ENCODE results near the gene ARF1. TPM values are rescaled to one million over a fixed set of nuclear protein-coding genes. Genes with fewer than 3 reads are reported as not detected.

The ARF1 gene
- total and polyA plus RNA-seq, 2 donors (not counting 1 experiment from before 2014, with no cell fraction given): 193 to 389 TPM

GRCh38 chr1:228075801-228076271 is 6.7 kb upstream of the ARF1 start:
- H3K4me1 ChIP-seq (ENCODE audit: control insufficient read depth in 2 of 2, insufficient read depth in 2 of 2, low read length in 2 of 2): no peaks in the 10 kb centered on the region
- H2AFZ ChIP-seq (ENCODE audit: insufficient read depth, low read depth, low read length, poor library complexity, severe bottlenecking): no peak overlapping the region
- H3K9me3 ChIP-seq (ENCODE audit: control extremely low read depth in 1 of 3, control insufficient read depth in 2 of 3, insufficient read depth in 1 of 3, low read length in 2 of 3): no peaks in the 10 kb centered on the region
- no peak overlapping the region for H3K27ac ChIP-seq (ENCODE audit: low read length in 2 of 2)
- H3K36me3 ChIP-seq (replicated peaks in 1 of 2; ENCODE audit: control extremely low read depth in 1 of 2, control insufficient read depth in 1 of 2, extremely low read depth in 1 of 2, insufficient read depth in 2 of 2, low read length in 1 of 2): no peaks in the 10 kb centered on the region
- H3K9ac ChIP-seq (ENCODE audit: low read length): no peak overlapping the region
- Mint-ChIP-seq H3K4me3 (no peak overlapping the region), H3K27me3 (no peaks in the 10 kb centered on the region), H3K4me1 (peaks cover 8% of the 10 kb centered on the region), H3K9me3 (ENCODE audit: insufficient read depth) (no peaks in the 10 kb centered on the region), H3K27ac (no peak overlapping the region)
- DNase-seq (no peak), ATAC-seq (ENCODE audit: low read depth) (no peak)
- no peaks in the 10 kb centered on the region for H3K27me3 ChIP-seq (replicated peaks in 1 of 4; ENCODE audit: control extremely low read depth in 1 of 4, control insufficient read depth in 3 of 4, insufficient read depth in 4 of 4, low read length in 3 of 4)
- ChIA-PET CTCF (no interaction called here), POLR2A (no interaction called here)
- intact Hi-C loops (cut with micrococcal nuclease): no loop called here
- H4K20me1 ChIP-seq (ENCODE audit: control insufficient read depth, insufficient read depth, low read length, poor library complexity, severe bottlenecking): peaks cover 12% of the 10 kb centered on the region
- no peak for TF ChIP-seq EZH2 (IDR thresholded peaks at IDR 0.05; ENCODE audit: borderline replicate concordance, insufficient read depth, low read depth, low read length, poor library complexity, severe bottlenecking)
- TF ChIP-seq, protein P1, sequence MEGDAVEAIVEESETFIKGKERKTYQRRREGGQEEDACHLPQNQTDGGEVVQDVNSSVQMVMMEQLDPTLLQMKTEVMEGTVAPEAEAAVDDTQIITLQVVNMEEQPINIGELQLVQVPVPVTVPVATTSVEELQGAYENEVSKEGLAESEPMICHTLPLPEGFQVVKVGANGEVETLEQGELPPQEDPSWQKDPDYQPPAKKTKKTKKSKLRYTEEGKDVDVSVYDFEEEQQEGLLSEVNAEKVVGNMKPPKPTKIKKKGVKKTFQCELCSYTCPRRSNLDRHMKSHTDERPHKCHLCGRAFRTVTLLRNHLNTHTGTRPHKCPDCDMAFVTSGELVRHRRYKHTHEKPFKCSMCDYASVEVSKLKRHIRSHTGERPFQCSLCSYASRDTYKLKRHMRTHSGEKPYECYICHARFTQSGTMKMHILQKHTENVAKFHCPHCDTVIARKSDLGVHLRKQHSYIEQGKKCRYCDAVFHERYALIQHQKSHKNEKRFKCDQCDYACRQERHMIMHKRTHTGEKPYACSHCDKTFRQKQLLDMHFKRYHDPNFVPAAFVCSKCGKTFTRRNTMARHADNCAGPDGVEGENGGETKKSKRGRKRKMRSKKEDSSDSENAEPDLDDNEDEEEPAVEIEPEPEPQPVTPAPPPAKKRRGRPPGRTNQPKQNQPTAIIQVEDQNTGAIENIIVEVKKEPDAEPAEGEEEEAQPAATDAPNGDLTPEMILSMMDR (IDR thresholded peaks at IDR 0.05): no peak
- 81% methylated on average over 8 of the region's 9 CpGs for WGBS (ENCODE audit: insufficient coverage)
- H3K4me3 ChIP-seq (ENCODE audit: control extremely low read depth in 1 of 5, extremely low read depth in 1 of 5, insufficient read depth in 1 of 5, low read depth in 2 of 5, low read length in 4 of 5): no peak overlapping the region
- peaks cover 12% of the 10 kb centered on the region for H3K79me2 ChIP-seq (ENCODE audit: control insufficient read depth, insufficient read depth, low read length)
- no peak overlapping the region for H3K4me2 ChIP-seq (replicated peaks; ENCODE audit: low read depth, low read length, poor library complexity, severe bottlenecking)

- Mint-ChIP-seq H3K27me3 (no peaks in the 10 kb centered on the region), H3K27ac (no peak overlapping the region), H3K9me3 (ENCODE audit: insufficient read depth) (no peaks in the 10 kb centered on the region), H3K4me3 (no peak overlapping the region), H3K4me1 (peaks cover 11% of the 10 kb centered on the region)
- ChIA-PET CTCF (no interaction called here), POLR2A (no interaction called here)
- WGBS (ENCODE audit: insufficient coverage): 88% methylated on average over 7 of the region's 9 CpGs
- H3K4me3 ChIP-seq (ENCODE audit: control extremely low read depth in 1 of 5, extremely low read depth in 1 of 5, insufficient read depth in 1 of 5, low read depth in 2 of 5, low read length in 4 of 5): no peak overlapping the region
- ATAC-seq (ENCODE audit: low read depth) (no peak), DNase-seq (no peak)
- no peak overlapping the region for H3K9ac ChIP-seq (ENCODE audit: low read length)
- no peak overlapping the region for H2AFZ ChIP-seq (ENCODE audit: insufficient read depth, low read depth, low read length, poor library complexity, severe bottlenecking)
- H3K27me3 ChIP-seq (replicated peaks in 1 of 4; ENCODE audit: control extremely low read depth in 1 of 4, control insufficient read depth in 3 of 4, insufficient read depth in 4 of 4, low read length in 3 of 4): no peaks in the 10 kb centered on the region
- no peaks in the 10 kb centered on the region for H3K9me3 ChIP-seq (ENCODE audit: control extremely low read depth in 1 of 3, control insufficient read depth in 2 of 3, insufficient read depth in 1 of 3, low read length in 2 of 3)
- no peak overlapping the region for H3K27ac ChIP-seq (ENCODE audit: low read length in 2 of 2)
- peaks cover 18% of the 10 kb centered on the region for H4K20me1 ChIP-seq (ENCODE audit: control insufficient read depth, insufficient read depth, low read length, poor library complexity, severe bottlenecking)
- no peak overlapping the region for H3K4me2 ChIP-seq (replicated peaks; ENCODE audit: low read depth, low read length, poor library complexity, severe bottlenecking)
- no peaks in the 10 kb centered on the region for H3K36me3 ChIP-seq (replicated peaks in 1 of 2; ENCODE audit: control extremely low read depth in 1 of 2, control insufficient read depth in 1 of 2, extremely low read depth in 1 of 2, insufficient read depth in 2 of 2, low read length in 1 of 2)
- intact Hi-C loops (cut with micrococcal nuclease): no loop called here
- peaks cover 21% of the 10 kb centered on the region for H3K79me2 ChIP-seq (ENCODE audit: control insufficient read depth, insufficient read depth, low read length)
- TF ChIP-seq EZH2 (IDR thresholded peaks at IDR 0.05; ENCODE audit: borderline replicate concordance, insufficient read depth, low read depth, low read length, poor library complexity, severe bottlenecking): no peak
- TF ChIP-seq, protein P1 (IDR thresholded peaks at IDR 0.05): no peak
- H3K4me1 ChIP-seq (ENCODE audit: control insufficient read depth in 2 of 2, insufficient read depth in 2 of 2, low read length in 2 of 2): peaks cover 7 to 9% of the 10 kb centered on the region in 2 donors
Observed at GRCh38 chr1:228076796-228077430, 5.6 kb upstream of the ARF1 start.

Measured in B cell (primary cell).